IMR-90 (cell line): ENCODE results near the gene TRABD. TPM values are rescaled to one million over a fixed set of nuclear protein-coding genes. Genes with fewer than 3 reads are reported as not detected.

Experiments
- ATAC-seq: fragments of 200-7000 bp; cut with Tn5 transposase; 2 replicates; pipeline ENCODE4 v1.9.1; 2020; ENCODE audit warnings: low read depth, mild to moderate bottlenecking, moderate library complexity
- BruUV-seq: library from RNA; stranded (reverse); fragments of 400-500 nt; replicated peaks from 2 replicates; lab custom pipeline; 2021; lab: Mats Ljungman, UMichigan
- CTCF ChIA-PET: fragments of 300-600 bp; formaldehyde crosslinking; extraction: SDS; loops from one replicate; lab custom pipeline; 2021; ENCODE audit warnings: antibody characterized with exemption; lab: Yijun Ruan, JAX
- POLR2A ChIA-PET: fragments of 300-600 bp; sonication (Branson Sonifier 250); formaldehyde crosslinking; loops from one replicate; lab custom pipeline; 2022; ENCODE audit warnings: antibody characterized with exemption; ENCODE audit not compliant: unreplicated experiment; lab: Charles Lee
- DNase-seq: peaks from one replicate; pipeline ENCODE4 v3.0.0; 2013
- H2AFZ ChIP-seq: replicated peaks from 2 replicates; pipeline ENCODE3; 2013; ENCODE audit warnings: low read length, mild to moderate bottlenecking; ENCODE audit not compliant: poor library complexity
- H2AK5ac ChIP-seq: 2 replicates; pipeline ENCODE4 v1.6.1; 2013; ENCODE audit warnings: low read depth, low read length, inconsistent platforms
- H2AK9ac ChIP-seq: replicated peaks from 2 replicates; pipeline ENCODE3; 2013; ENCODE audit warnings: mild to moderate bottlenecking, low read depth, low read length, moderate library complexity; ENCODE audit not compliant: poor library complexity
- H2BK120ac ChIP-seq: 2 replicates; pipeline ENCODE4 v1.6.1; 2013; ENCODE audit warnings: low read depth, low read length, inconsistent platforms
- H2BK15ac ChIP-seq: 3 replicates; pipeline ENCODE4 v1.6.1; 2013; ENCODE audit warnings: low read depth, low read length, inconsistent platforms
- H2BK20ac ChIP-seq: 2 replicates; pipeline ENCODE4 v1.6.1; 2013; ENCODE audit warnings: low read depth, mild to moderate bottlenecking, inconsistent platforms, low read length, moderate library complexity
- H2BK5ac ChIP-seq: 2 replicates; pipeline ENCODE4 v1.6.1; 2013; ENCODE audit warnings: mild to moderate bottlenecking, low read depth, low read length, inconsistent platforms; ENCODE audit not compliant: poor library complexity, severe bottlenecking
- H3K14ac ChIP-seq: replicated peaks from 2 replicates; pipeline ENCODE4 v1.6.1; 2013; ENCODE audit warnings: low read depth, low read length, inconsistent platforms
- H3K18ac ChIP-seq: 2 replicates; pipeline ENCODE4 v1.6.1; 2013; ENCODE audit warnings: low read depth, low read length, control low read depth
- H3K23ac ChIP-seq: 2 replicates; pipeline ENCODE4 v1.6.1; 2013; ENCODE audit warnings: low read depth, low read length, inconsistent platforms
- H3K27ac ChIP-seq: 2 replicates; pipeline ENCODE4 v1.5.1; 2013; ENCODE audit warnings: mild to moderate bottlenecking, control low read depth, low read length; ENCODE audit not compliant: insufficient read depth
- H3K27me3 ChIP-seq: 2 replicates; pipeline ENCODE4 v1.6.1; 2013; ENCODE audit warnings: low read length; ENCODE audit not compliant: control insufficient read depth, insufficient read depth
- H3K36me3 ChIP-seq: 2 replicates; pipeline ENCODE4 v1.6.1; 2013; ENCODE audit warnings: low read length, mixed read lengths; ENCODE audit not compliant: control insufficient read depth, insufficient read depth
- H3K4ac ChIP-seq: 2 replicates; pipeline ENCODE4 v1.6.1; 2013; ENCODE audit warnings: low read depth, low read length, inconsistent platforms
- H3K4me1 ChIP-seq: 2 replicates; pipeline ENCODE4 v1.6.1; 2013; ENCODE audit warnings: low read length, mixed read lengths; ENCODE audit not compliant: control insufficient read depth, insufficient read depth
- H3K4me2 ChIP-seq: 2 replicates; pipeline ENCODE4 v1.6.1; 2013; ENCODE audit warnings: low read depth, mild to moderate bottlenecking, control low read depth, low read length, moderate library complexity
- H3K4me3 ChIP-seq: 2 replicates; pipeline ENCODE4 v1.5.1; 2013; ENCODE audit warnings: low read depth, mild to moderate bottlenecking, control low read depth, low read length, moderate library complexity; ENCODE audit not compliant: insufficient read depth
- H3K56ac ChIP-seq: 2 replicates; pipeline ENCODE4 v1.6.1; 2013; ENCODE audit warnings: low read length, inconsistent platforms; ENCODE audit not compliant: insufficient read depth; ENCODE audit errors: extremely low read depth
- H3K79me1 ChIP-seq, 2 experiments: 2 replicates each; pipeline ENCODE4 v1.6.1; 2013; ENCODE audit warnings: low read length in 2 of 2, inconsistent platforms in 1 of 2, low read depth in 1 of 2
- H3K9ac ChIP-seq: 2 replicates; pipeline ENCODE4 v1.6.1; 2013; ENCODE audit warnings: low read depth, low read length, control low read depth
- H3K9me1 ChIP-seq: 2 replicates; pipeline ENCODE4 v1.6.1; 2013; ENCODE audit warnings: low read length, inconsistent platforms; ENCODE audit not compliant: insufficient read depth
- H3K9me3 ChIP-seq: 2 replicates; pipeline ENCODE4 v1.6.1; 2013; ENCODE audit warnings: low read length; ENCODE audit not compliant: control insufficient read depth, insufficient read depth
- H4K20me1 ChIP-seq: 2 replicates; pipeline ENCODE4 v1.6.1; 2013; ENCODE audit warnings: low read length, inconsistent platforms; ENCODE audit not compliant: insufficient read depth
- H4K5ac ChIP-seq: 2 replicates; pipeline ENCODE4 v1.6.1; 2013; ENCODE audit warnings: mild to moderate bottlenecking, low read depth, low read length, control low read depth
- H4K8ac ChIP-seq, 2 experiments: 2 replicates each; pipeline ENCODE4 v1.6.1; 2013; ENCODE audit warnings: low read depth in 2 of 2, low read length in 2 of 2, control low read depth in 1 of 2, inconsistent platforms in 1 of 2
- H4K91ac ChIP-seq: 2 replicates; pipeline ENCODE4 v1.6.1; 2013; ENCODE audit warnings: low read depth, low read length, inconsistent platforms; ENCODE audit not compliant: insufficient read depth
- BHLHE40 ChIP-seq: fragments of 150-350 bp; IDR thresholded peaks from 2 replicates; pipeline ENCODE4 v1.6.1; 2016; ENCODE audit warnings: mild to moderate bottlenecking, low read depth, low read length
- FOS ChIP-seq: fragments of 150-350 bp; IDR thresholded peaks from 2 replicates; pipeline ENCODE4 v1.6.1; 2016; ENCODE audit warnings: low read depth, low read length
- MAZ ChIP-seq: IDR thresholded peaks from 2 replicates; pipeline ENCODE4 v1.6.1; 2012; ENCODE audit warnings: low read depth, mild to moderate bottlenecking, low read length, improper control_type of control experiment, moderate library complexity, borderline replicate concordance
- WGBS, 2 experiments: methylation state at CpG; one replicate each; pipeline versions ENCODE4 v1.1.5 to v1.1.7; 2013; ENCODE audit warnings: missing lambda C conversion rate in 2 of 2; ENCODE audit not compliant: insufficient read length in 1 of 2; ENCODE audit errors: extremely low coverage in 2 of 2; 5-methylcytosine and 5-hydroxymethylcytosine counted together
- dilution Hi-C: fragments of 300-500 bp; cut with HindIII; formaldehyde crosslinking; loops from one replicate; pipeline ENCODE4 v1.14.3; 2018; ENCODE audit warnings: low sequenced_read_pairs; ENCODE audit not compliant: unreplicated experiment
- in situ Hi-C: fragments of 300-500 bp; cut with MboI; formaldehyde crosslinking; loops from 3 replicates; pipeline ENCODE4 v1.14.3; 2019; ENCODE audit warnings: low sequenced_read_pairs, inconsistent platforms, mixed read lengths
- intact Hi-C: fragments of 100-400 bp; cut with micrococcal nuclease; formaldehyde crosslinking; loops from 2 replicates; pipeline ENCODE4 v1.10.0; 2022
- polyA plus RNA-seq, 3 experiments: library from polyadenylated mRNA; depleted of rRNA; stranded (reverse); fragments of >200 nt; gene quantifications; 2 replicates each; pipeline ENCODE4 v1.2.3, GENCODE V29; 2012; ENCODE audit warnings: low replicate concordance in 1 of 3
- total RNA-seq: library from RNA; depleted of rRNA; stranded (reverse); fragments of >200 nt; gene quantifications from 2 replicates; pipeline ENCODE4 v1.2.3, GENCODE V29; 2012

TRABD gene
- total and polyA plus RNA-seq, 2 of the 4 experiments (the other 2 are of a cell fraction) = 13.4 to 42.7 TPM

GRCh38 chr22:50246242-50247175 lies 60.8 kb downstream of the TRABD start:
- Histone ChIP-seq H3K14ac (no peak overlapping the region), H2BK20ac (no peak overlapping the region), H4K8ac (no peak overlapping the region), H3K27ac (no peak overlapping the region), H3K9me1 (0 out of 2 replicates have a peak, but pooled peaks cover 3% of the 10 kb centered on the region), H2AFZ (no peak overlapping the region), H2BK120ac (no peak overlapping the region), H3K4me1 (peaks cover 17% of the 10 kb centered on the region), H2AK5ac (0 out of 2 replicates have a peak overlapping the region, but pooled peaks have one; percentile 17), H3K9ac (no peak overlapping the region), H2AK9ac (no peak overlapping the region), H3K4me3 (no peak overlapping the region), H2BK5ac (no peak overlapping the region), H3K79me1 (peaks cover 15 to 60% of the 10 kb centered on the region in 2 experiments), H3K23ac (no peak overlapping the region), H3K27me3 (no peaks in the 10 kb centered on the region), H3K56ac (no peak overlapping the region), H4K91ac (no peak overlapping the region), H4K20me1 (peaks cover 28% of the 10 kb centered on the region), H4K5ac (no peak overlapping the region), H3K36me3 (peaks cover 21% of the 10 kb centered on the region), H3K4me2 (no peak overlapping the region), H3K9me3 (no peaks in the 10 kb centered on the region), H3K18ac (no peak overlapping the region), H2BK15ac (no peak overlapping the region), H3K4ac (no peak overlapping the region)
- DNase-seq (no peak), ATAC-seq (no peak)
- WGBS, 2 experiments = 90% methylated on average over 7 of the region's 20 CpGs; no CpG with 5 or more reads in 1 of the 2 experiments
- no peak for TF ChIP-seq FOS
- TF ChIP-seq MAZ = no peak
- TF ChIP-seq BHLHE40 = no peak
- intact Hi-C loops (no loop called here), dilution Hi-C loops (no loop called here), in situ Hi-C loops (no loop called here)
- BruUV-seq = no TSS peak
- ChIA-PET POLR2A (no interaction called here), CTCF (no interaction called here)
